HG02571 (cell line): ENCODE measurements around the gene WDR20.

ENCODE experiments used
- ATAC-seq: cut with Tn5 transposase; IDR thresholded peaks from one replicate; pipeline ENCODE4 v1.9.1; 2021; ENCODE audit warnings: mild to moderate bottlenecking, moderate library complexity; ENCODE audit not compliant: unreplicated experiment

Gene WDR20

GRCh38 chr14:102195446-102195845 is 55.7 kb downstream of the WDR20 start:
- no peak for ATAC-seq

GRCh38 chr14:102196039-102196901 is 56.6 kb downstream of the WDR20 start:
- ATAC-seq, result no peak

GRCh38 chr14:102196902-102197230 is 57.2 kb downstream of the WDR20 start:
- ATAC-seq, result no peak

- ATAC-seq, result no peak
Measured at GRCh38 chr14:102197317-102197853, 57.7 kb downstream of the WDR20 start.

GRCh38 chr14:102200690-102201352 is 61.1 kb downstream of the WDR20 start:
- ATAC-seq, result no peak

GRCh38 chr14:102201353-102201738 is 61.6 kb downstream of the WDR20 start:
- no peak for ATAC-seq

GRCh38 chr14:102201776-102202175 is 62.1 kb downstream of the WDR20 start:
- ATAC-seq, result no peak

- ATAC-seq, result no peak
Measured at GRCh38 chr14:102202944-102203343, 63.2 kb downstream of the WDR20 start.

GRCh38 chr14:102203382-102203781 is 63.7 kb downstream of the WDR20 start:
- ATAC-seq, result no peak

GRCh38 chr14:102205560-102205959 is 65.9 kb downstream of the WDR20 start:
- ATAC-seq, result no peak

- ATAC-seq, result no peak
Measured at GRCh38 chr14:102206918-102207317, 67.2 kb downstream of the WDR20 start.

- ATAC-seq, result no peak
Measured at GRCh38 chr14:102207831-102208365, 68.2 kb downstream of the WDR20 start.

GRCh38 chr14:102208741-102209140 is 69.0 kb downstream of the WDR20 start:
- ATAC-seq, result no peak

- ATAC-seq, result no peak
Measured at GRCh38 chr14:102209224-102209966, 69.7 kb downstream of the WDR20 start.

- ATAC-seq, result no peak
Measured at GRCh38 chr14:102210421-102211042, 70.8 kb downstream of the WDR20 start.

GRCh38 chr14:102211240-102211639 is 71.5 kb downstream of the WDR20 start:
- no peak for ATAC-seq

GRCh38 chr14:102212356-102212755 is 72.7 kb downstream of the WDR20 start:
- ATAC-seq, result no peak

GRCh38 chr14:102212845-102213244 is 73.1 kb downstream of the WDR20 start:
- no peak for ATAC-seq

- ATAC-seq, result no peak
Measured at GRCh38 chr14:102213470-102213869, 73.8 kb downstream of the WDR20 start.

- no peak for ATAC-seq
Measured at GRCh38 chr14:102213984-102214658, 74.4 kb downstream of the WDR20 start.
